BLaER1 treated with 17β-estradiol and CSF1 and Interleukin-3, amounts not matched to agents 10 nM and 100 nM (cell line): ENCODE data around the gene PAN3.

ENCODE experiments used
- H3K27ac ChIP-seq, 11 experiments: shearing (Covaris generic); formaldehyde crosslinking; 2 replicates each; pipeline ENCODE4 v1.8.1; 2022
- H3K27me3 ChIP-seq, 11 experiments: shearing (Covaris generic); formaldehyde crosslinking; 2 replicates each; pipeline ENCODE4 v1.8.1; 2022
- H3K36me3 ChIP-seq, 11 experiments: shearing (Covaris generic); formaldehyde crosslinking; 2 replicates each; pipeline ENCODE4 v1.8.1; 2022
- H3K4me1 ChIP-seq, 10 experiments: shearing (Covaris generic); formaldehyde crosslinking; 2 replicates each; pipeline ENCODE4 v1.8.1; 2022
- H3K4me2 ChIP-seq, 11 experiments: shearing (Covaris generic); formaldehyde crosslinking; 2 replicates each; pipeline ENCODE4 v1.8.1; 2022
- H3K4me3 ChIP-seq, 10 experiments: shearing (Covaris generic); formaldehyde crosslinking; 2 replicates each; pipeline ENCODE4 v1.8.1; 2022
- H3K9ac ChIP-seq, 11 experiments: shearing (Covaris generic); formaldehyde crosslinking; 2 replicates each; pipeline ENCODE4 v1.8.1; 2022
- H3K9me3 ChIP-seq, 11 experiments: shearing (Covaris generic); formaldehyde crosslinking; replicated peaks in 1 of 11; 2 replicates each; pipeline ENCODE4 v1.8.1; 2022
- H4K20me1 ChIP-seq, 11 experiments: shearing (Covaris generic); formaldehyde crosslinking; 2 replicates each; pipeline ENCODE4 v1.8.1; 2022
- Cebpa-rat ChIP-seq, 11 experiments: shearing (Covaris generic); IDR thresholded peaks; 2 replicates each; pipeline ENCODE4 v1.8.1; 2022

Gene PAN3

GRCh38 chr13:28177327-28177726 is 39.0 kb downstream of the PAN3 start:
- Histone ChIP-seq H3K4me3 (no peak overlapping the region), H3K4me1 (no peaks in the 10 kb centered on the region), H3K27ac (no peak overlapping the region)

DNA sequence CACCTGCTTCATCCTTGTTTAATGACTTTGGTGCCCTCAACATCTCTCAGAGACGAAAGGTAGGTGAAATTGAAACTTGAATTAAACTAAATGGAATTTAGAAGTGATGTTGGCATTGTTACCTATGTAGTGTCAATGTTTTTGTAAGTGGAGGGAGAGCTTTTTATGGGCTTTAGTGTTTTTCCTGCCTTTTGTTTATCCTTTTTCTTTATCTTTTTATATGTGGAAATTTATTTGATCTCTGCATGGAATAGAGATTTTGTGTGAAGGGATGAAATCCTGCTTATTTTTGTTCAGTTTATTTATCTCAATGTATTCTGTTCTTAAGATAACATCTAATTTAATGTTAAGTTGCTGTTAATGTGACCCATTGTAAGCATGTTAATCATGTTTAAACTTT is 39.5 kb downstream of the PAN3 start:
- H3K27me3 ChIP-seq: no peaks in the 10 kb centered on the region
- TF ChIP-seq Cebpa-rat (IDR thresholded peaks at IDR 0.05): no peak
- no peak overlapping the region for H3K27ac ChIP-seq
- peaks cover 0 to 8% (median 0%) of the 10 kb centered on the region in 11 experiments; a peak in 4 of 22 replicates for H3K9me3 ChIP-seq
- no peak overlapping the region for H3K4me2 ChIP-seq
- H3K9ac ChIP-seq: no peak overlapping the region
- peaks cover 0 to under 1% (median 0%) of the 10 kb centered on the region in 10 experiments; a peak in 1 of 20 replicates for H3K4me1 ChIP-seq
- peaks cover 62 to 93% (median 83%) of the 10 kb centered on the region in 11 experiments for H3K36me3 ChIP-seq
- H3K4me3 ChIP-seq: no peak overlapping the region
- peaks cover 0 to 75% (median 18%) of the 10 kb centered on the region in 11 experiments; a peak in 13 of 22 replicates for H4K20me1 ChIP-seq

More at GRCh38 chr13:28177327-28177726, 39.0 kb downstream of the PAN3 start:
- Histone ChIP-seq H3K36me3 (peaks cover 60 to 88% (median 83%) of the 10 kb centered on the region in 11 experiments), H4K20me1 (peaks cover 0 to 75% (median 21%) of the 10 kb centered on the region in 11 experiments; a peak in 14 of 22 replicates), H3K9ac (no peak overlapping the region), H3K4me2 (no peak overlapping the region), H3K27me3 (no peaks in the 10 kb centered on the region), H3K9me3 (peaks cover 0 to 5% (median 0%) of the 10 kb centered on the region in 11 experiments; a peak in 3 of 22 replicates)
- TF ChIP-seq Cebpa-rat (IDR thresholded peaks at IDR 0.05): no peak

- H3K36me3 ChIP-seq: peaks cover 54 to 93% (median 79%) of the 10 kb centered on the region in 11 experiments
- H3K27ac ChIP-seq: no peak overlapping the region
- H4K20me1 ChIP-seq: peaks cover 0 to 75% (median 4%) of the 10 kb centered on the region in 11 experiments; a peak in 9 of 22 replicates
- peaks cover 0 to 15% (median 0%) of the 10 kb centered on the region in 11 experiments; a peak in 4 of 22 replicates for H3K9me3 ChIP-seq
- no peaks in the 10 kb centered on the region for H3K27me3 ChIP-seq
- H3K4me2 ChIP-seq: no peak overlapping the region
- H3K9ac ChIP-seq: no peak overlapping the region
- no peak for TF ChIP-seq Cebpa-rat (IDR thresholded peaks at IDR 0.05)
- peaks cover 0 to 12% (median 4%) of the 10 kb centered on the region in 10 experiments; a peak in 6 of 20 replicates for H3K4me1 ChIP-seq
- no peak overlapping the region for H3K4me3 ChIP-seq
These were observed 41.6 kb downstream of the PAN3 start for GRCh38 chr13:28179974-28180373.

DNA sequence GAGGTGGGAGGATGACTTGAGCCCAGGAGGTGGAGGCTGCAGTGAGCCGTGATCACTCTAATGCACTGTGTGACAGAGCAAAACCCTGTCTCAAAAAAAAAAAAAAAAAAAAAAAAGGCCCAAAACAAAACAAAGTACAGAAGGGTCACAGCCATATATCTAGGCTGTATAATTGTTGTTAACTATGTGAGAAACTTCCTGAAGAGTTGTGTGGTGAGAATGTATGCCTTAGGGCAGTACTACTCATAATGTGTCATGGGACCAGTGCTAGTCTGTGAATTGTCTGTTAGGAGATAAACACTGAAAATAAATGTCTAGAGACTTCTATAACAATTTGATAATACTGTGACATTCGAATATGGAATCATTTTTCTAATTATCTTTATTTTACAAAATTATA is 43.1 kb downstream of the PAN3 start:
- TF ChIP-seq Cebpa-rat (IDR thresholded peaks at IDR 0.05): no peak
- no peak overlapping the region for H3K27ac ChIP-seq

DNA sequence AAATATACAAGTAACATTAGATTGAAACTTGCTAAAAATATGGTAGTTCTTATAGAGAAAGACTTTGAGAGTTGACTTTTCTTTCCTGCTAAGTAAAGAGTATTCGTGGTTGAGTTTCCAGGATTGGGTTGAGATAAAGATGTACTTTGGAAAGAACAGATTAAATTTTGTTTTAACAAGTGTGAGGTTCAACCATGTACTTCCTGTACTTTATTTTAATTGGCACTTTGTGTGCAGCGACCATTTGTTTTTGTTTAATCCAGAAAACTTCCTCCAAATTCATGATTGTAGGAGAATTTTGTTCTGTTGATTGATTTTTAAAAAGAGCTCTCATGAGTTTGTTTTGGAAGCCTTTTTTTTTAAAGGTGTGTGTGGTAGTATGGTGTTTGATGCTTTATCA is 46.9 kb downstream of the PAN3 start:
- Histone ChIP-seq H4K20me1 (peaks cover 0 to 75% (median 0%) of the 10 kb centered on the region in 11 experiments; a peak in 5 of 22 replicates), H3K4me3 (no peak overlapping the region), H3K4me2 (no peak overlapping the region), H3K27me3 (no peaks in the 10 kb centered on the region), H3K9ac (no peak overlapping the region), H3K4me1 (peaks cover 0 to 12% (median 7%) of the 10 kb centered on the region in 10 experiments; a peak in 10 of 20 replicates), H3K27ac (no peak overlapping the region), H3K36me3 (peaks cover 55 to 95% (median 88%) of the 10 kb centered on the region in 11 experiments), H3K9me3 (peaks cover 0 to 15% (median 0%) of the 10 kb centered on the region in 11 experiments; a peak in 5 of 22 replicates)
- TF ChIP-seq Cebpa-rat (IDR thresholded peaks at IDR 0.05): no peak

More for the DNA sequence above, 43.1 kb downstream of the PAN3 start:
- peaks cover 46 to 93% (median 79%) of the 10 kb centered on the region in 11 experiments for H3K36me3 ChIP-seq
- H3K27me3 ChIP-seq: no peaks in the 10 kb centered on the region
- no peak overlapping the region for H3K9ac ChIP-seq
- H3K4me2 ChIP-seq: no peak overlapping the region
- H3K4me3 ChIP-seq: no peak overlapping the region
- peaks cover 0 to 74% (median 0%) of the 10 kb centered on the region in 11 experiments; a peak in 5 of 22 replicates for H4K20me1 ChIP-seq
- H3K9me3 ChIP-seq: peaks cover 0 to 15% (median 0%) of the 10 kb centered on the region in 11 experiments; a peak in 3 of 22 replicates
- H3K4me1 ChIP-seq: peaks cover 0 to 12% (median 4%) of the 10 kb centered on the region in 10 experiments; a peak in 6 of 20 replicates

- Histone ChIP-seq H4K20me1 (peaks cover 0 to 41% (median 0%) of the 10 kb centered on the region in 11 experiments; a peak in 6 of 22 replicates), H3K9ac (no peak overlapping the region), H3K36me3 (peaks cover 65 to 95% (median 91%) of the 10 kb centered on the region in 11 experiments), H3K9me3 (no peaks in the 10 kb centered on the region), H3K4me3 (no peak overlapping the region), H3K27me3 (no peaks in the 10 kb centered on the region), H3K27ac (no peak overlapping the region), H3K4me2 (no peak overlapping the region), H3K4me1 (no peaks in the 10 kb centered on the region)
- no peak for TF ChIP-seq Cebpa-rat (IDR thresholded peaks at IDR 0.05)
These were observed 60.7 kb downstream of the PAN3 start for GRCh38 chr13:28199089-28199488.

- Histone ChIP-seq H3K4me3 (no peak overlapping the region), H3K9me3 (peaks cover 0 to 15% (median 4%) of the 10 kb centered on the region in 11 experiments; a peak in 3 of 22 replicates), H3K27me3 (no peaks in the 10 kb centered on the region), H3K9ac (no peak overlapping the region), H3K4me2 (no peak overlapping the region), H3K36me3 (peaks cover 73 to 100% (median 92%) of the 10 kb centered on the region in 11 experiments), H4K20me1 (peaks cover 0 to 21% (median 0%) of the 10 kb centered on the region in 11 experiments; a peak in 4 of 22 replicates), H3K27ac (no peak overlapping the region), H3K4me1 (no peaks in the 10 kb centered on the region)
- no peak for TF ChIP-seq Cebpa-rat (IDR thresholded peaks at IDR 0.05)
These were observed 65.7 kb downstream of the PAN3 start for GRCh38 chr13:28204043-28204442.

GRCh38 chr13:28204690-28205443 is 66.5 kb downstream of the PAN3 start:
- Histone ChIP-seq H4K20me1 (peaks cover 0 to 21% (median 0%) of the 10 kb centered on the region in 11 experiments; a peak in 4 of 22 replicates), H3K4me1 (no peaks in the 10 kb centered on the region), H3K9ac (no peak overlapping the region), H3K4me2 (no peak overlapping the region), H3K9me3 (peaks cover 0 to 15% (median 4%) of the 10 kb centered on the region in 11 experiments; a peak in 3 of 22 replicates), H3K4me3 (no peak overlapping the region), H3K27ac (no peak overlapping the region), H3K36me3 (peaks cover 78 to 100% (median 93%) of the 10 kb centered on the region in 11 experiments), H3K27me3 (no peaks in the 10 kb centered on the region)
- TF ChIP-seq Cebpa-rat (IDR thresholded peaks at IDR 0.05): no peak

DNA sequence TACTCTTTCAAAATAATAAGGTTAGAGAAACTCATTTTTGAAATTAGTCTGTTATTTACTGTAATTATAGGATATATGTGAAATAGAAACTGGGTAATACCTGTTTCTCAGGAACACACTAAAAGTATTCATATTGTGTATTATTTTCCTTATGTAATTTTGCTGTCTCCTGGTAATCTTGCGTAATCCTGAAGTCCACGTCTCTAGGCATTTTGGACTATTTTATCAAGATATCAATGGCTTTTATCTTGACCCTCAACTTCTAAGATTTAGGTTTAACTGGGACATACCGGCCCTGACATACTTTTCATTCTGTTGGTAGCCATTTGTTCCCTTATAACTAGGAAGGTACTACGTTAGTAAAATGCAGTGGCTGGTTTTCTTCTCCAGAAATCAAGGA is 80.3 kb downstream of the PAN3 start:
- H3K4me1 ChIP-seq: no peaks in the 10 kb centered on the region
- peak in 2 of 11 experiments; percentile 27 to 67; a peak in 3 of 22 replicates for TF ChIP-seq Cebpa-rat (IDR thresholded peaks at IDR 0.05)
- no peak overlapping the region for H3K4me2 ChIP-seq

More for the DNA sequence above, 80.3 kb downstream of the PAN3 start:
- H3K27ac ChIP-seq: no peak overlapping the region
- peaks cover 0 to 6% (median 0%) of the 10 kb centered on the region in 11 experiments; a peak in 3 of 22 replicates for H4K20me1 ChIP-seq
- no peak overlapping the region for H3K9ac ChIP-seq
- no peak overlapping the region for H3K4me3 ChIP-seq
- no peaks in the 10 kb centered on the region for H3K27me3 ChIP-seq
- H3K9me3 ChIP-seq: peaks cover 0 to 6% (median 0%) of the 10 kb centered on the region in 11 experiments; a peak in 3 of 22 replicates
- peaks cover 38 to 77% (median 60%) of the 10 kb centered on the region in 11 experiments for H3K36me3 ChIP-seq
